ENCODE results near the gene CRYBG2. TPM values are rescaled to one million over a fixed set of nuclear protein-coding genes. Genes with fewer than 3 reads are reported as not detected.

Gene CRYBG2
- total RNA-seq, 1 experiment from 2014 or later: 21.7 TPM

GRCh38 chr1:26344147-26344920, 9.6 kb downstream of the CRYBG2 start:
- H3K9me3 ChIP-seq (ENCODE audit: insufficient read depth, low read depth): no peaks in the 10 kb centered on the region
- H3K9me2 ChIP-seq (ENCODE audit: insufficient read depth): no peaks in the 10 kb centered on the region
- H3K4me3 ChIP-seq: no peak overlapping the region
- no peaks in the 10 kb centered on the region for H3K36me3 ChIP-seq (ENCODE audit: low read depth)
- no peaks in the 10 kb centered on the region for H3K27me3 ChIP-seq (ENCODE audit: insufficient read depth, low read depth)
- TF ChIP-seq EZH2 (IDR thresholded peaks at IDR 0.05; ENCODE audit: low read depth): no peak
- no peak for TF ChIP-seq CTCF (conservative IDR thresholded peaks at IDR 0.05)
- ChIA-PET POLR2A (ENCODE audit: unreplicated experiment) (no interaction called here), CTCF (no interaction called here)
- H3K4me2 ChIP-seq: no peak overlapping the region
- intact Hi-C loops (cut with micrococcal nuclease; ENCODE audit: unreplicated experiment): no loop called here
- no TSS peak for BruUV-seq (replicated peaks)
- no peak overlapping the region for H2AFZ ChIP-seq
- no peaks in the 10 kb centered on the region for H3K79me2 ChIP-seq (ENCODE audit: low read depth)
- DNase-seq: no peak
- H4K20me1 ChIP-seq (ENCODE audit: insufficient read depth): no peaks in the 10 kb centered on the region
- no peak overlapping the region for H3K27ac ChIP-seq
- no peaks in the 10 kb centered on the region; the same call in 1 of the 2 replicates for H3F3A ChIP-seq (ENCODE audit: insufficient read depth, low read depth)
- H3K4me1 ChIP-seq (replicated peaks; ENCODE audit: insufficient read depth): peaks cover 6% of the 10 kb centered on the region

GRCh38 chr1:26340047-26340481, 13.9 kb downstream of the CRYBG2 start:
- Histone ChIP-seq H3K9me2 (ENCODE audit: insufficient read depth) (no peaks in the 10 kb centered on the region), H3K36me3 (ENCODE audit: low read depth) (no peaks in the 10 kb centered on the region), H3K4me2 (no peak overlapping the region), H3K9me3 (ENCODE audit: insufficient read depth, low read depth) (no peaks in the 10 kb centered on the region), H3K4me1 (replicated peaks; ENCODE audit: insufficient read depth) (no peaks in the 10 kb centered on the region), H3K27ac (no peak overlapping the region), H2AFZ (no peak overlapping the region), H3K27me3 (ENCODE audit: insufficient read depth, low read depth) (no peaks in the 10 kb centered on the region), H3K4me3 (no peak overlapping the region), H4K20me1 (ENCODE audit: insufficient read depth) (no peaks in the 10 kb centered on the region), H3K79me2 (ENCODE audit: low read depth) (no peaks in the 10 kb centered on the region), H3F3A (ENCODE audit: insufficient read depth, low read depth) (0 out of 2 replicates have a peak, but pooled peaks cover under 1% of the 10 kb centered on the region)
- no peak for DNase-seq
- CTCF ChIA-PET: no interaction called here
- POLR2A ChIA-PET (ENCODE audit: unreplicated experiment): no interaction called here
- TF ChIP-seq CTCF (conservative IDR thresholded peaks at IDR 0.05) (no peak), EZH2 (IDR thresholded peaks at IDR 0.05; ENCODE audit: low read depth) (no peak)
- BruUV-seq (replicated peaks): no TSS peak
- intact Hi-C loops (cut with micrococcal nuclease; ENCODE audit: unreplicated experiment): no loop called here

DNA sequence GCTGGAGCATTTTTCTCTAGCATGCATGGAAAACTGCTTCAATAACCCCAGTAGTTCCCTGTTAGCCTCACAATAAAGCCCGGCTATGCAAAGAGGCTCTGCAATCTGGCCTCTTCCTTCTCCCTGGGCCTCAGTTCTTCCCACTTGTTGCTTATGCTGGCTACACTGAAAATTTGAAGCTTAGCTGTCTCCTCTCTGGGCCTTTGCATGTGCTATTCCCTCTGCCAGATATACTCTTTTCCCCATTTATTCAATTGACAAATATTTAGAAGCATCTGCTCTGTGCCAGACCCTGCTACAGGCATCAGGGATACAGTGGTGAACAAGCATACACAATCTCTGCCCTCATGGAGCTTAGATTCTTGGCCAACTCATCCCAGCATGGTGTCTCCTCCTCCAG, 15.3 kb downstream of the CRYBG2 start:
- Histone ChIP-seq H3K27ac (no peak overlapping the region), H3K79me2 (ENCODE audit: low read depth) (no peaks in the 10 kb centered on the region), H3K36me3 (ENCODE audit: low read depth) (no peaks in the 10 kb centered on the region), H3K4me2 (no peak overlapping the region), H3K9me3 (ENCODE audit: insufficient read depth, low read depth) (no peaks in the 10 kb centered on the region), H4K20me1 (ENCODE audit: insufficient read depth) (no peaks in the 10 kb centered on the region), H3K27me3 (ENCODE audit: insufficient read depth, low read depth) (no peaks in the 10 kb centered on the region), H2AFZ (no peak overlapping the region), H3K4me3 (no peak overlapping the region), H3K9me2 (ENCODE audit: insufficient read depth) (no peaks in the 10 kb centered on the region), H3F3A (ENCODE audit: insufficient read depth, low read depth) (0 out of 2 replicates have a peak, but pooled peaks cover 3% of the 10 kb centered on the region), H3K4me1 (replicated peaks; ENCODE audit: insufficient read depth) (no peaks in the 10 kb centered on the region)
- ChIA-PET CTCF (interaction anchor here (0.5 kb wide), 1 partner anchor 102 kb away, joined by 3 read pairs; no protein-coding TSS in a partner anchor), POLR2A (ENCODE audit: unreplicated experiment) (no interaction called here)
- no peak for DNase-seq
- TF ChIP-seq EZH2 (IDR thresholded peaks at IDR 0.05; ENCODE audit: low read depth) (no peak), CTCF (conservative IDR thresholded peaks at IDR 0.05) (no peak)
- intact Hi-C loops (cut with micrococcal nuclease; ENCODE audit: unreplicated experiment): no loop called here
- BruUV-seq (replicated peaks): no TSS peak
